H9 (cell line): Measurements from ENCODE around the gene CLCN2. TPM values are rescaled to one million over a fixed set of nuclear protein-coding genes. Genes with fewer than 3 reads are reported as not detected.

Source experiments
- DNase-seq: peaks from one replicate; pipeline ENCODE4 v3.0.0-alpha.2; 2017
- H2AFZ ChIP-seq: one replicate; pipeline ENCODE4 v1.6.1; 2013; ENCODE audit warnings: mild to moderate bottlenecking, low read length, control low read depth, moderate library complexity
- H2AK5ac ChIP-seq: 2 replicates; pipeline ENCODE4 v1.6.1; 2013; ENCODE audit warnings: low read length, control low read depth, mixed read lengths; ENCODE audit not compliant: insufficient read length
- H2BK120ac ChIP-seq: one replicate; pipeline ENCODE4 v1.6.1; 2013; ENCODE audit warnings: low read depth, mild to moderate bottlenecking, low read length, control low read depth, inconsistent platforms; ENCODE audit not compliant: poor library complexity, severe bottlenecking
- H2BK12ac ChIP-seq: 2 replicates; pipeline ENCODE4 v1.6.1; 2013; ENCODE audit warnings: low read length, control low read depth, mixed read lengths, low read depth; ENCODE audit not compliant: insufficient read length
- H2BK15ac ChIP-seq: 2 replicates; pipeline ENCODE4 v1.6.1; 2013; ENCODE audit warnings: low read depth, low read length, control low read depth
- H2BK20ac ChIP-seq: one replicate; pipeline ENCODE4 v1.6.1; 2013; ENCODE audit warnings: low read depth, mild to moderate bottlenecking, low read length, control low read depth, inconsistent platforms; ENCODE audit not compliant: poor library complexity, severe bottlenecking
- H2BK5ac ChIP-seq: 2 replicates; pipeline ENCODE4 v1.6.1; 2013; ENCODE audit warnings: low read length, control low read depth, mixed read lengths; ENCODE audit not compliant: insufficient read length
- H3K14ac ChIP-seq: 2 replicates; pipeline ENCODE4 v1.6.1; 2013; ENCODE audit warnings: low read length, control low read depth; ENCODE audit not compliant: insufficient read depth
- H3K18ac ChIP-seq: 2 replicates; pipeline ENCODE4 v1.6.1; 2013; ENCODE audit warnings: low read depth, mild to moderate bottlenecking, mixed read lengths, low read length, control low read depth; ENCODE audit not compliant: insufficient read length
- H3K23ac ChIP-seq: 2 replicates; pipeline ENCODE4 v1.6.1; 2013; ENCODE audit warnings: low read length, control low read depth, mixed read lengths, low read depth; ENCODE audit not compliant: insufficient read length
- H3K23me2 ChIP-seq: 2 replicates; pipeline ENCODE4 v1.6.1; 2013; ENCODE audit warnings: low read depth, mild to moderate bottlenecking, mixed read lengths, low read length, control low read depth; ENCODE audit not compliant: insufficient read length, poor library complexity, severe bottlenecking
- H3K27ac ChIP-seq: 2 replicates; pipeline ENCODE4 v1.5.1; 2013; ENCODE audit warnings: low read length, control low read depth, mixed read lengths, low read depth; ENCODE audit not compliant: insufficient read length
- H3K27me3 ChIP-seq: 2 replicates; pipeline ENCODE4 v1.6.1; 2013; ENCODE audit warnings: low read length, control low read depth, inconsistent platforms; ENCODE audit not compliant: insufficient read depth
- H3K4ac ChIP-seq: 2 replicates; pipeline ENCODE4 v1.6.1; 2013; ENCODE audit warnings: low read depth, mild to moderate bottlenecking, control low read depth, inconsistent platforms, low read length, moderate library complexity
- H3K4me1 ChIP-seq: 2 replicates; pipeline ENCODE4 v1.6.1; 2013; ENCODE audit warnings: low read length, control low read depth, inconsistent platforms; ENCODE audit not compliant: insufficient read depth
- H3K4me2 ChIP-seq: 2 replicates; pipeline ENCODE4 v1.6.1; 2013; ENCODE audit warnings: low read length, control low read depth, mixed read lengths; ENCODE audit not compliant: insufficient read length, insufficient read depth
- H3K56ac ChIP-seq: 2 replicates; pipeline ENCODE4 v1.6.1; 2013; ENCODE audit warnings: low read depth, mild to moderate bottlenecking, mixed read lengths, low read length, control low read depth; ENCODE audit not compliant: insufficient read length
- H3K79me1 ChIP-seq: 2 replicates; pipeline ENCODE4 v1.6.1; 2013; ENCODE audit warnings: low read depth, mild to moderate bottlenecking, moderate library complexity, low read length, control low read depth, inconsistent platforms; ENCODE audit not compliant: insufficient read depth, poor library complexity, severe bottlenecking
- H3K79me2 ChIP-seq: 2 replicates; pipeline ENCODE4 v1.6.1; 2013; ENCODE audit warnings: low read length, control low read depth, inconsistent platforms; ENCODE audit not compliant: insufficient read depth
- H3K9ac ChIP-seq: 2 replicates; pipeline ENCODE4 v1.6.1; 2013; ENCODE audit warnings: low read length, control low read depth, mixed read lengths; ENCODE audit not compliant: insufficient read length; ENCODE audit errors: extremely low read depth
- H3K9me3 ChIP-seq: one replicate; pipeline ENCODE4 v1.6.1; 2013; ENCODE audit warnings: low read depth, low read length, inconsistent platforms; ENCODE audit not compliant: control insufficient read depth
- H3T11ph ChIP-seq: one replicate; pipeline ENCODE4 v1.6.1; 2013; ENCODE audit warnings: mild to moderate bottlenecking, low read length, control low read depth, inconsistent platforms
- H4K20me1 ChIP-seq: one replicate; pipeline ENCODE4 v1.6.1; 2013; ENCODE audit not compliant: control insufficient read depth, insufficient read length, insufficient read depth
- H4K5ac ChIP-seq: 2 replicates; pipeline ENCODE4 v1.6.1; 2013; ENCODE audit warnings: low read depth, mild to moderate bottlenecking, mixed read lengths, low read length, control low read depth; ENCODE audit not compliant: insufficient read length
- H4K8ac ChIP-seq: replicated peaks from 2 replicates; pipeline ENCODE4 v1.6.1; 2013; ENCODE audit warnings: low read length, control low read depth, mixed read lengths, low read depth; ENCODE audit not compliant: insufficient read length
- H4K91ac ChIP-seq: 2 replicates; pipeline ENCODE4 v1.6.1; 2013; ENCODE audit warnings: low read depth, mild to moderate bottlenecking, moderate library complexity, mixed read lengths, low read length, control low read depth; ENCODE audit not compliant: insufficient read length
- H3K27ac Mint-ChIP-seq, 3 experiments: 2 replicates in 2 of 3; 3 replicates in 1 of 3; pipeline ENCODE4 v1.8.0; 2020 to 2021; ENCODE audit warnings: mixed read lengths in 3 of 3, mild to moderate bottlenecking in 1 of 3, moderate library complexity in 1 of 3
- H3K27me3 Mint-ChIP-seq: 2 replicates; pipeline ENCODE4 v1.8.0; 2021; ENCODE audit warnings: low read depth, mild to moderate bottlenecking, moderate library complexity, mixed read lengths
- H3K36me3 Mint-ChIP-seq, 3 experiments: 2 replicates in 2 of 3; 3 replicates in 1 of 3; pipeline ENCODE4 v1.8.0; 2020 to 2021; ENCODE audit warnings: low read depth in 3 of 3, mixed read lengths in 3 of 3; ENCODE audit not compliant: insufficient read depth in 1 of 3
- H3K4me1 Mint-ChIP-seq, 2 experiments: 2 replicates each; pipeline ENCODE4 v1.8.0; 2020; ENCODE audit warnings: mixed read lengths in 2 of 2
- H3K4me3 Mint-ChIP-seq, 2 experiments: 2 replicates in 1 of 2; 3 replicates in 1 of 2; pipeline ENCODE4 v1.8.0; 2020 to 2021; ENCODE audit warnings: mild to moderate bottlenecking in 2 of 2, mixed read lengths in 2 of 2, moderate library complexity in 1 of 2
- H3K9me3 Mint-ChIP-seq, 2 experiments: 2 replicates in 1 of 2; 3 replicates in 1 of 2; pipeline ENCODE4 v1.8.0; 2020; ENCODE audit warnings: mild to moderate bottlenecking in 2 of 2, mixed read lengths in 2 of 2, moderate library complexity in 1 of 2
- CTCF ChIP-seq: fragments of 200-600 bp; sonication (generic); conservative IDR thresholded peaks from 3 replicates; pipeline ENCODE4 v1.8.0; 2021; ENCODE audit warnings: antibody characterized with exemption, mild to moderate bottlenecking
- WGBS: extraction: QIAGEN DNeasy Blood & Tissue Kit; methylation state at CpG from one replicate; pipeline ENCODE4 v1.1.7; 2013; ENCODE audit warnings: missing lambda C conversion rate, low lambda C conversion rate, mixed read lengths; ENCODE audit not compliant: insufficient read length; ENCODE audit errors: extremely low coverage; 5-methylcytosine and 5-hydroxymethylcytosine counted together
- total RNA-seq: library from RNA; stranded (reverse); gene quantifications from 2 replicates; pipeline ENCODE4 v1.2.1, GENCODE V29; 2021

CLCN2 gene
- total RNA-seq, 1 experiment from 2014 or later: 17.2 TPM

- H3K27me3 ChIP-seq: no peaks in the 10 kb centered on the region
- no peak overlapping the region for H2BK120ac ChIP-seq
- H3K23me2 ChIP-seq: no peaks in the 10 kb centered on the region
- H4K5ac ChIP-seq: no peak overlapping the region
- no peak overlapping the region for H3K4me2 ChIP-seq
- no peak overlapping the region for H2AFZ ChIP-seq
- no peaks in the 10 kb centered on the region for H3K9me3 ChIP-seq
- H3K14ac ChIP-seq: no peak overlapping the region
- no peak overlapping the region for H3K27ac ChIP-seq
- Mint-ChIP-seq H3K36me3 (peaks cover 81 to 96% (median 91%) of the 10 kb centered on the region in 3 experiments), H3K9me3 (no peaks in the 10 kb centered on the region), H3K4me1 (peaks cover 6 to 7% of the 10 kb centered on the region in 2 experiments), H3K4me3 (no peak overlapping the region), H3K27me3 (no peaks in the 10 kb centered on the region; the same call in none of the 2 replicates), H3K27ac (peak overlapping the region in 1 of 3 experiments; percentile 24; a peak in 1 of 7 replicates)
- H2AK5ac ChIP-seq: no peak overlapping the region
- H3K4ac ChIP-seq: no peak overlapping the region
- H3K9ac ChIP-seq: no peak overlapping the region
- no peak overlapping the region for H3K23ac ChIP-seq
- H4K8ac ChIP-seq: no peak overlapping the region
- DNase-seq: no peak
- no peaks in the 10 kb centered on the region for H3K4me1 ChIP-seq
- no peak overlapping the region for H4K91ac ChIP-seq
- H2BK20ac ChIP-seq: no peak overlapping the region
- WGBS: no CpG with 5 or more reads among the region's 20 CpGs
- no peak overlapping the region for H3K18ac ChIP-seq
- peaks cover 10% of the 10 kb centered on the region for H3K79me2 ChIP-seq
- no peak overlapping the region for H2BK5ac ChIP-seq
- no peak overlapping the region for H2BK12ac ChIP-seq
- no peaks in the 10 kb centered on the region for H4K20me1 ChIP-seq
- peaks cover 6% of the 10 kb centered on the region for H3K79me1 ChIP-seq
- H2BK15ac ChIP-seq: no peak overlapping the region
- no peak overlapping the region for H3T11ph ChIP-seq
- TF ChIP-seq CTCF: no peak
- H3K56ac ChIP-seq: no peak overlapping the region
Observed at GRCh38 chr3:184322731-184323487, 38.5 kb downstream of the CLCN2 start.
